Measurements from ENCODE around the gene GRAMD4.

Gene GRAMD4

DNA sequence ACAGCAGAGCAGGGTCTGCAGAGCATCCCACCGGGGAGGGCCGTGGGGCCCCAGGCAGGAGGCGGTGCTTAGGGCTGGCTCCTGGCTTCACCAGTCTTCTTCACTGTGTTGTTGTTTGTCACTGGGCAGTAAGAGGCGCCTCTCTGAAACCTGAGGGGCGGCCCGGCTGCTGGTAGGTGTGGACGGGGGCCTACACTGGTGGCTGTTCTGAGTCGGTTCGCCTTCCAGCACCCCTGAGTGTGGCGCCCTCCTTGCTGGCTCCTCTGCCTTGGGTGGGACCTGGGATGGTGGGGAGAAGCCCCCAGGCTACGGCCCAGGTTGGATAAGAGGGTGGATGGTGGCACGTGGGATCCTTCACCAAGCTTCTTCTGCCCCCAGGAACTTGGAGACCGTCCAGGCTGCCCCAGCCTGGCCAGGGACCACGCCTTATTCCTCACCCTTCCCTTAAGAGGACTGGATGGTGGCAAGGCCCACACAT, 10.4 kb upstream of the GRAMD4 start:
- no peaks in the 10 kb centered on the region for H3K79me2 ChIP-seq (ENCODE audit: insufficient read depth, low read length)
- no peaks in the 10 kb centered on the region for H4K20me1 ChIP-seq (ENCODE audit: insufficient read depth, low read length)
- H2AFZ ChIP-seq (ENCODE audit: low read length): no peak overlapping the region
- H3K27me3 ChIP-seq (ENCODE audit: insufficient read depth, low read length): no peaks in the 10 kb centered on the region; the same call in 1 of the 2 replicates
- no peak overlapping the region for H3K27ac ChIP-seq (ENCODE audit: low read depth, low read length, poor library complexity, severe bottlenecking)
- no peaks in the 10 kb centered on the region for H3K9me2 ChIP-seq (ENCODE audit: low read depth, low read length)
- no peak overlapping the region for H3K4me2 ChIP-seq (ENCODE audit: low read length)
- H3K4me1 ChIP-seq (ENCODE audit: insufficient read depth, low read length, severe bottlenecking): peaks cover 23% of the 10 kb centered on the region
- H3K36me3 ChIP-seq (ENCODE audit: insufficient read depth, low read length): no peaks in the 10 kb centered on the region
- no peaks in the 10 kb centered on the region for H3F3A ChIP-seq (ENCODE audit: insufficient read depth, low read length)
- no peak for TF ChIP-seq CTCF (IDR thresholded peaks at IDR 0.05; ENCODE audit: low read length)
- TF ChIP-seq EZH2 (IDR thresholded peaks at IDR 0.05; ENCODE audit: borderline replicate concordance, low read length): no peak
- H3K4me3 ChIP-seq (ENCODE audit: low read depth, low read length, poor library complexity, severe bottlenecking): no peak overlapping the region
- H3K9me3 ChIP-seq (ENCODE audit: low read length): no peaks in the 10 kb centered on the region
- H3K9ac ChIP-seq (ENCODE audit: low read length): no peak overlapping the region

DNA sequence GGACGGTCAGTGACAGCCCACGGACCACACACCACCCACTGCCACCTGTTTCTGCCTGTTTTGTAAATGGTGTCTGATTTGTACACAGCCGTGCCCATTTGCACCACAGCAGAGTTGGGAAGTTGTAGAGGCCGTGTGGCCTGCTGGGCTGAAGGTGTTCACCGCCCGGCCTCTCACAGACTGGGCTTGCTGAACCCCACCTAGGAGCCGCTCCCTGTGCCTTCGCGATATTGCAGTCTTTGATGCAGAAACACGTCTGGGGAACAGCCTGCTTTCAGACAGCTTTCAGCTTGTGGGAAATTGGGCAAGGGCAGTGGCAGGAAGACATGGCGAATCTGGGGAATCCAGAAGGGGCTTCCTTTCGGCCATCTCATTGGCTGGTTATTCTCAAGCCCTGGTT, 9.8 kb upstream of the GRAMD4 start:
- H2AFZ ChIP-seq (ENCODE audit: low read length): no peak overlapping the region
- TF ChIP-seq CTCF (IDR thresholded peaks at IDR 0.05; ENCODE audit: low read length) (no peak), EZH2 (IDR thresholded peaks at IDR 0.05; ENCODE audit: borderline replicate concordance, low read length) (no peak)
- H3F3A ChIP-seq (ENCODE audit: insufficient read depth, low read length): no peaks in the 10 kb centered on the region
- H3K4me2 ChIP-seq (ENCODE audit: low read length): no peak overlapping the region
- H3K9me2 ChIP-seq (ENCODE audit: low read depth, low read length): no peaks in the 10 kb centered on the region
- H3K4me1 ChIP-seq (ENCODE audit: insufficient read depth, low read length, severe bottlenecking): peaks cover 24% of the 10 kb centered on the region
- H3K9me3 ChIP-seq (ENCODE audit: low read length): no peaks in the 10 kb centered on the region
- H3K4me3 ChIP-seq (ENCODE audit: low read depth, low read length, poor library complexity, severe bottlenecking): no peak overlapping the region
- no peak overlapping the region for H3K9ac ChIP-seq (ENCODE audit: low read length)
- H3K27me3 ChIP-seq (ENCODE audit: insufficient read depth, low read length): no peaks in the 10 kb centered on the region; the same call in 1 of the 2 replicates
- no peaks in the 10 kb centered on the region for H3K79me2 ChIP-seq (ENCODE audit: insufficient read depth, low read length)
- no peaks in the 10 kb centered on the region for H4K20me1 ChIP-seq (ENCODE audit: insufficient read depth, low read length)
- no peak overlapping the region for H3K27ac ChIP-seq (ENCODE audit: low read depth, low read length, poor library complexity, severe bottlenecking)
- no peaks in the 10 kb centered on the region for H3K36me3 ChIP-seq (ENCODE audit: insufficient read depth, low read length)

DNA sequence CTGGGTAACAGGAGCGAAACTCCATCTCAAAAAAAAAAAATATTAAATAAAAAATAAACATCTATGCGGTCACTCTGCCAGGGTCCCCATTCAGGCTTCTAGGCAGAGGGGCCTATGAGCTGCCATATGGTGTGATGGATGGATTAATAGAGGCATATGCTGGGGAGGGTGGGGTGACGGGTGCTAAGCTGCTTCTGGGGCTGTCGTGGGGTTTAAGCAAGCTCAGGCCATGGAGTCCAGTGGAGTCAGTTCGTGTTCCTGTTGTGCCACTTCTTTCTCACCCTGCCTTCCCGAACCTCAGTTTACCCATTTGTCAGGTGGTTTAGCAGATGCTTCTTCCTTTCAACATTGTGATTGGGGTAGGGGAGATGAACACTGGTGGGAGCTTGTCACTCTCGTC, 9.0 kb upstream of the GRAMD4 start:
- Histone ChIP-seq H3K9ac (ENCODE audit: low read length) (no peak overlapping the region), H3K27me3 (ENCODE audit: insufficient read depth, low read length) (no peaks in the 10 kb centered on the region; the same call in 1 of the 2 replicates), H3K4me1 (ENCODE audit: insufficient read depth, low read length, severe bottlenecking) (peaks cover 24% of the 10 kb centered on the region), H3K4me3 (ENCODE audit: low read depth, low read length, poor library complexity, severe bottlenecking) (no peak overlapping the region), H3K4me2 (ENCODE audit: low read length) (no peak overlapping the region), H3K9me3 (ENCODE audit: low read length) (no peaks in the 10 kb centered on the region), H4K20me1 (ENCODE audit: insufficient read depth, low read length) (no peaks in the 10 kb centered on the region), H3K9me2 (ENCODE audit: low read depth, low read length) (no peaks in the 10 kb centered on the region), H3K27ac (ENCODE audit: low read depth, low read length, poor library complexity, severe bottlenecking) (no peak overlapping the region), H3F3A (ENCODE audit: insufficient read depth, low read length) (no peaks in the 10 kb centered on the region), H2AFZ (ENCODE audit: low read length) (no peak overlapping the region), H3K36me3 (ENCODE audit: insufficient read depth, low read length) (no peaks in the 10 kb centered on the region), H3K79me2 (ENCODE audit: insufficient read depth, low read length) (no peaks in the 10 kb centered on the region)
- TF ChIP-seq CTCF (IDR thresholded peaks at IDR 0.05; ENCODE audit: low read length) (no peak), EZH2 (IDR thresholded peaks at IDR 0.05; ENCODE audit: borderline replicate concordance, low read length) (no peak)

Measured in OCI-LY1 (cell line).